ENCODE measurements around the gene FMN2.

The FMN2 gene

GRCh38 chr1:240342251-240342625 lies 250.6 kb downstream of the FMN2 start:
- no peak overlapping the region for H3K27ac ChIP-seq (ENCODE audit: low read depth, low read length)
- H3K9me3 ChIP-seq (ENCODE audit: control insufficient read depth, insufficient read depth, low read depth, low read length): no peaks in the 10 kb centered on the region
- no peaks in the 10 kb centered on the region for H3K27me3 ChIP-seq (ENCODE audit: control insufficient read depth, insufficient read depth, low read length)
- no peaks in the 10 kb centered on the region for H3K36me3 ChIP-seq (ENCODE audit: control insufficient read depth, insufficient read depth, low read length)
- no peak overlapping the region for H3K4me3 ChIP-seq (ENCODE audit: low read depth, low read length)
- no peaks in the 10 kb centered on the region for H3K4me1 ChIP-seq (ENCODE audit: control insufficient read depth, insufficient read depth, low read length)
- no peak overlapping the region for H3K9ac ChIP-seq (ENCODE audit: low read length)

GRCh38 chr1:240343045-240343444 lies 251.4 kb downstream of the FMN2 start:
- Histone ChIP-seq H3K27ac (ENCODE audit: low read depth, low read length) (no peak overlapping the region), H3K36me3 (ENCODE audit: control insufficient read depth, insufficient read depth, low read length) (no peaks in the 10 kb centered on the region), H3K27me3 (ENCODE audit: control insufficient read depth, insufficient read depth, low read length) (no peaks in the 10 kb centered on the region), H3K9ac (ENCODE audit: low read length) (no peak overlapping the region), H3K4me1 (ENCODE audit: control insufficient read depth, insufficient read depth, low read length) (no peaks in the 10 kb centered on the region), H3K4me3 (ENCODE audit: low read depth, low read length) (no peak overlapping the region), H3K9me3 (ENCODE audit: control insufficient read depth, insufficient read depth, low read depth, low read length) (no peaks in the 10 kb centered on the region)

- H3K9me3 ChIP-seq (ENCODE audit: control insufficient read depth, insufficient read depth, low read depth, low read length): no peaks in the 10 kb centered on the region
- no peaks in the 10 kb centered on the region for H3K27me3 ChIP-seq (ENCODE audit: control insufficient read depth, insufficient read depth, low read length)
- H3K9ac ChIP-seq (ENCODE audit: low read length): no peak overlapping the region
- H3K4me1 ChIP-seq (ENCODE audit: control insufficient read depth, insufficient read depth, low read length): no peaks in the 10 kb centered on the region
- H3K36me3 ChIP-seq (ENCODE audit: control insufficient read depth, insufficient read depth, low read length): no peaks in the 10 kb centered on the region
- H3K4me3 ChIP-seq (ENCODE audit: low read depth, low read length): no peak overlapping the region
- H3K27ac ChIP-seq (ENCODE audit: low read depth, low read length): no peak overlapping the region
These were observed 252.3 kb downstream of the FMN2 start for GRCh38 chr1:240343966-240344365.

GRCh38 chr1:240344918-240345317 lies 253.2 kb downstream of the FMN2 start:
- Histone ChIP-seq H3K9ac (ENCODE audit: low read length) (no peak overlapping the region), H3K9me3 (ENCODE audit: control insufficient read depth, insufficient read depth, low read depth, low read length) (no peaks in the 10 kb centered on the region), H3K27me3 (ENCODE audit: control insufficient read depth, insufficient read depth, low read length) (no peaks in the 10 kb centered on the region)

DNA sequence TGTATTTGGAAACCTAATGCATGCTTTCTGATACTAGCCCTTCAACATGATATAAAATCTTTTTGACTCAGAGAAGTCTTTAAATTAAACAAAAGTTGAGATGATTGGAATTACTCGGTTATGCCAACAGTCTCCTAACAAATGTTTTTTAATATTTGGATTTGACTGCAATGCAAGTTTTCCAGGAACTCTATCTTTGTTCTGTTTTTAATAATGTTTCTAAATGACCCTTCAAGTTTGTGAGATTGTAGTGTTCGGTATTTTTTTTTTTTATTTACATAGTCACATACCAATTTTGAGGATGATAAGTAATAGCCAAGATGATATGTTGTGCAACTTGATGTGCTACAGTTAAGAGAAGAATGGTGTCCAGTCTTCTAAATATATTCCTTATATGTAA lies 258.0 kb downstream of the FMN2 start:
- Histone ChIP-seq H3K36me3 (ENCODE audit: control insufficient read depth, insufficient read depth, low read length) (no peaks in the 10 kb centered on the region), H3K9me3 (ENCODE audit: control insufficient read depth, insufficient read depth, low read depth, low read length) (no peaks in the 10 kb centered on the region), H3K4me1 (ENCODE audit: control insufficient read depth, insufficient read depth, low read length) (no peaks in the 10 kb centered on the region), H3K9ac (ENCODE audit: low read length) (no peak overlapping the region), H3K27ac (ENCODE audit: low read depth, low read length) (no peak overlapping the region), H3K27me3 (ENCODE audit: control insufficient read depth, insufficient read depth, low read length) (no peaks in the 10 kb centered on the region), H3K4me3 (ENCODE audit: low read depth, low read length) (no peak overlapping the region)

More at GRCh38 chr1:240344918-240345317, 253.2 kb downstream of the FMN2 start:
- no peak overlapping the region for H3K27ac ChIP-seq (ENCODE audit: low read depth, low read length)
- no peaks in the 10 kb centered on the region for H3K4me1 ChIP-seq (ENCODE audit: control insufficient read depth, insufficient read depth, low read length)
- no peaks in the 10 kb centered on the region for H3K36me3 ChIP-seq (ENCODE audit: control insufficient read depth, insufficient read depth, low read length)
- no peak overlapping the region for H3K4me3 ChIP-seq (ENCODE audit: low read depth, low read length)

DNA sequence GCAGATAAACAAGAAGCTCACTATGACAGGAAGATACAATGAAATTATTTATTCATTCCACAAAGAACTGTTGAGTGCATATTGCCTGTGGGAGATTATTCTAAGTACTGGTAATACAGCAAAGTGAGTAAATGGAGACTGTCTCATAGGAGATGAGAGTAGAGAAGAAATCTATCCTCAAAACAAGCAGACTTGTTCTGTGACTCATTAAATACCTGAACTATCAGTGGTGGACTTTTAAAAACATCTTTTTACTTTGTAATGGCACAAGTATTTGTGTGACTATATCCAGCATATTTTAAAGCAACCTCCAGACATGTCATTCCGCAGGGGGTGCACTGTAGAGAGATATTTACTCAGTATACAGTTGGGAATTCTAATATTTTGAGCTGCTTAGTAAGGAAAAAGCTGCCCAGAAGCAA lies 259.2 kb downstream of the FMN2 start:
- no peak overlapping the region for H3K27ac ChIP-seq (ENCODE audit: low read depth, low read length)
- no peaks in the 10 kb centered on the region for H3K27me3 ChIP-seq (ENCODE audit: control insufficient read depth, insufficient read depth, low read length)
- no peaks in the 10 kb centered on the region for H3K36me3 ChIP-seq (ENCODE audit: control insufficient read depth, insufficient read depth, low read length)

GRCh38 chr1:240351690-240352089 lies 260.0 kb downstream of the FMN2 start:
- H3K4me3 ChIP-seq (ENCODE audit: low read depth, low read length): no peak overlapping the region
- no peak overlapping the region for H3K27ac ChIP-seq (ENCODE audit: low read depth, low read length)
- H3K36me3 ChIP-seq (ENCODE audit: control insufficient read depth, insufficient read depth, low read length): no peaks in the 10 kb centered on the region
- H3K9me3 ChIP-seq (ENCODE audit: control insufficient read depth, insufficient read depth, low read depth, low read length): no peaks in the 10 kb centered on the region
- H3K27me3 ChIP-seq (ENCODE audit: control insufficient read depth, insufficient read depth, low read length): no peaks in the 10 kb centered on the region
- H3K9ac ChIP-seq (ENCODE audit: low read length): no peak overlapping the region
- H3K4me1 ChIP-seq (ENCODE audit: control insufficient read depth, insufficient read depth, low read length): no peaks in the 10 kb centered on the region

More for the DNA sequence above, 259.2 kb downstream of the FMN2 start:
- H3K9me3 ChIP-seq (ENCODE audit: control insufficient read depth, insufficient read depth, low read depth, low read length): no peaks in the 10 kb centered on the region
- no peaks in the 10 kb centered on the region for H3K4me1 ChIP-seq (ENCODE audit: control insufficient read depth, insufficient read depth, low read length)
- no peak overlapping the region for H3K9ac ChIP-seq (ENCODE audit: low read length)
- no peak overlapping the region for H3K4me3 ChIP-seq (ENCODE audit: low read depth, low read length)

GRCh38 chr1:240352769-240353168 lies 261.1 kb downstream of the FMN2 start:
- Histone ChIP-seq H3K9me3 (ENCODE audit: control insufficient read depth, insufficient read depth, low read depth, low read length) (no peaks in the 10 kb centered on the region), H3K4me1 (ENCODE audit: control insufficient read depth, insufficient read depth, low read length) (no peaks in the 10 kb centered on the region), H3K9ac (ENCODE audit: low read length) (no peak overlapping the region), H3K4me3 (ENCODE audit: low read depth, low read length) (no peak overlapping the region), H3K27ac (ENCODE audit: low read depth, low read length) (no peak overlapping the region), H3K27me3 (ENCODE audit: control insufficient read depth, insufficient read depth, low read length) (no peaks in the 10 kb centered on the region), H3K36me3 (ENCODE audit: control insufficient read depth, insufficient read depth, low read length) (no peaks in the 10 kb centered on the region)

DNA sequence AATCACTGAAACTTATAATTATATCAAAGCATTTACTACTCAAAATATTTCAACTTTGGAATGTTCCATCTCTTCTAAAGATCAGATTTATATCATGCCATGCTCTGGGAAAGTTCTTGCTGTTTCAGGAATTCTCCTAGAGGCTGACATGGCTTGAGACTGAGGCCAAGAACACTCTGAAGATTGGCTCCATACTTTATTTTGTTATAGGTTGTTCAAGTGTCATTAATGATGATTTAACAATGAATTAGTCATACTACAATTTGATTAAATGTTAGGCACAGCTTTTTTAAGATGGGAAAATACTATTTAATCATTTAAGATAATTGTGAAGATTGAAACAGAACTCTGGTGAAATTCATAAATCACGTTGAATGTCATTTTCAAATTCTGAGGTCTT lies 264.9 kb downstream of the FMN2 start:
- Histone ChIP-seq H3K9ac (ENCODE audit: low read length) (no peak overlapping the region), H3K9me3 (ENCODE audit: control insufficient read depth, insufficient read depth, low read depth, low read length) (no peaks in the 10 kb centered on the region), H3K4me3 (ENCODE audit: low read depth, low read length) (no peak overlapping the region), H3K4me1 (ENCODE audit: control insufficient read depth, insufficient read depth, low read length) (no peaks in the 10 kb centered on the region), H3K36me3 (ENCODE audit: control insufficient read depth, insufficient read depth, low read length) (no peaks in the 10 kb centered on the region), H3K27ac (ENCODE audit: low read depth, low read length) (no peak overlapping the region), H3K27me3 (ENCODE audit: control insufficient read depth, insufficient read depth, low read length) (no peaks in the 10 kb centered on the region)

DNA sequence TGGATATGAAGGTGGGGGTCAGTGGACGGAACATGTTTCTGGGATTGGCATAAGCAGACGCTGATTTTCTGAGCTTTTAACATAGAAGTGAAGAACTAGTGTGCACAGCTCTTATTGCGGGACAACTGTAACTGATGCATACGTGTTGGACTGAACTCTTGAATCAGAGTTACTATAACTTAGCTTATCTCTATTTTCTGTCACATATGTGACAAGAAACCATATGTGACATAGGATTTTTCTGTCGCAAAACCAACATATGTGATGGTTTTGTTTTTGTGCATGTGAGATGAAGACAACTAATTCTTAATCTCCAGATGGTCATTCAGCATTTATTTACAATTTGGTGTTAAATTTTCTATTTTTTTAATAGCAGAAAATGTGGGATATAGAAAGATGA lies 270.4 kb downstream of the FMN2 start:
- Histone ChIP-seq H3K4me3 (ENCODE audit: low read depth, low read length) (no peak overlapping the region), H3K27ac (ENCODE audit: low read depth, low read length) (no peak overlapping the region), H3K27me3 (ENCODE audit: control insufficient read depth, insufficient read depth, low read length) (no peaks in the 10 kb centered on the region), H3K4me1 (ENCODE audit: control insufficient read depth, insufficient read depth, low read length) (no peaks in the 10 kb centered on the region), H3K9ac (ENCODE audit: low read length) (no peak overlapping the region), H3K9me3 (ENCODE audit: control insufficient read depth, insufficient read depth, low read depth, low read length) (no peaks in the 10 kb centered on the region), H3K36me3 (ENCODE audit: control insufficient read depth, insufficient read depth, low read length) (no peaks in the 10 kb centered on the region)

DNA sequence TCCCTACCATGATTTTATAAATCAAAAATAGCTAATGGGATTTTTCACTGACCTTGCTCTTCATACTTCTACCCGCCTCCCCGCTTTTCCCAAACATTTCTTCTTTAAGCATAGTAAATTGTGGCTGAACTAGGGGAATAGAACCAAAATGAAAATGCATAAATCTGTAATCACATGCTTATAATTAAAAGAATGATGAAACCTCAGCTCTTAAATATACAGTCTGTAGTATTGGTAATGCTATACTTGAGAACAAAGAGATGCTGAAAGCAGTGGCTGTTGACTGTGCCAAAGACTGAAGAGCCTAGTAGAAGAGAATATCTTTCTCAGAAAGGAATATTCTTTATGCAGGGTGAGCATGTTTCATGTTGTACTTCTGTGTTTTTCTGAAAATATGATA lies 271.1 kb downstream of the FMN2 start:
- Histone ChIP-seq H3K36me3 (ENCODE audit: control insufficient read depth, insufficient read depth, low read length) (no peaks in the 10 kb centered on the region), H3K27me3 (ENCODE audit: control insufficient read depth, insufficient read depth, low read length) (no peaks in the 10 kb centered on the region)

GRCh38 chr1:240363315-240363714 lies 271.6 kb downstream of the FMN2 start:
- H3K9ac ChIP-seq (ENCODE audit: low read length): no peak overlapping the region

More for the DNA sequence above, 271.1 kb downstream of the FMN2 start:
- Histone ChIP-seq H3K4me3 (ENCODE audit: low read depth, low read length) (no peak overlapping the region), H3K27ac (ENCODE audit: low read depth, low read length) (no peak overlapping the region), H3K4me1 (ENCODE audit: control insufficient read depth, insufficient read depth, low read length) (no peaks in the 10 kb centered on the region), H3K9ac (ENCODE audit: low read length) (no peak overlapping the region), H3K9me3 (ENCODE audit: control insufficient read depth, insufficient read depth, low read depth, low read length) (no peaks in the 10 kb centered on the region)

More at GRCh38 chr1:240363315-240363714, 271.6 kb downstream of the FMN2 start:
- Histone ChIP-seq H3K4me1 (ENCODE audit: control insufficient read depth, insufficient read depth, low read length) (no peaks in the 10 kb centered on the region), H3K27me3 (ENCODE audit: control insufficient read depth, insufficient read depth, low read length) (no peaks in the 10 kb centered on the region), H3K27ac (ENCODE audit: low read depth, low read length) (no peak overlapping the region), H3K9me3 (ENCODE audit: control insufficient read depth, insufficient read depth, low read depth, low read length) (no peaks in the 10 kb centered on the region), H3K36me3 (ENCODE audit: control insufficient read depth, insufficient read depth, low read length) (no peaks in the 10 kb centered on the region), H3K4me3 (ENCODE audit: low read depth, low read length) (no peak overlapping the region)
